Activated T-cell treated with anti-CD3 and anti-CD28 coated beads, Interleukin-2, amount 50 U/mL, for 24 hours (primary cell): ENCODE measurements around the gene SDK2.
"Not testable (repeated sequence)": the region's sequence is repeated elsewhere in the genome, so short reads cannot be mapped to it uniquely, and the experiment has no call there.

Experiments used
- DNase-seq: peaks from one replicate; pipeline ENCODE4 v3.0.0-alpha.2; 2020
- H3K27ac Mint-ChIP-seq: 2 replicates; pipeline ENCODE4 v1.8.0; 2020; ENCODE audit warnings: mild to moderate bottlenecking, mixed read lengths
- H3K27me3 Mint-ChIP-seq: 2 replicates; pipeline ENCODE4 v1.8.0; 2020; ENCODE audit warnings: mixed read lengths
- H3K36me3 Mint-ChIP-seq: 2 replicates; pipeline ENCODE4 v1.8.0; 2020; ENCODE audit warnings: low read depth, mixed read lengths
- H3K4me1 Mint-ChIP-seq: 2 replicates; pipeline ENCODE4 v1.8.0; 2020; ENCODE audit warnings: low read depth, mixed read lengths
- H3K4me3 Mint-ChIP-seq: 2 replicates; pipeline ENCODE4 v1.8.0; 2020; ENCODE audit warnings: mild to moderate bottlenecking, moderate library complexity, mixed read lengths
- H3K9me3 Mint-ChIP-seq: 2 replicates; pipeline ENCODE4 v1.8.0; 2020; ENCODE audit warnings: mixed read lengths

The SDK2 gene

DNA sequence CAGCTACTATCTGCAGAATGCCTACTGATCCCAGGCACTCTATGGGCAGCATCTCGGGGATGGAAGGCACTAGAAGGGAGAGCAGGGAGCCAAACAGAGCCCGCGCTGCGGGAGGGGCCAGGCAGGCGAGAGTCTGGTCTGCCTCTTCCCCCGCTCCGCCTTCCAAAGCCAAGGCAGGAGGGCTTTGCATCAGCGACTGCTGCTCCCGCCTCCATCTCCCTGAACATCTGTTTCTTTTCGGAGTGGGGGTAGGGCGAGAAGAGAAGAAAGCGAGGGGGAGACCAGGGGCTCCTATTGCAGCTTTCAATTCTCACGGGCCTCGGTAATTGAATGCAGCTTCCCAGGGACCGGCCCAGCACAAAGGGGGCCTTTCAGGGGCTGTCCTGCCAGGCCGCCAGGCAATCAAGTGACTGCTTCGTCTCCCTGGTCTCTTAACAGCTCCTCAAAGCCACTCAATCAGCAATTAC lies 301.0 kb downstream of the SDK2 start:
- Mint-ChIP-seq H3K4me3 (no peak overlapping the region), H3K27ac (no peak overlapping the region), H3K4me1 (peaks cover 5% of the 10 kb centered on the region), H3K36me3 (no peaks in the 10 kb centered on the region), H3K27me3 (no peaks in the 10 kb centered on the region), H3K9me3 (no peaks in the 10 kb centered on the region)
- no peak for DNase-seq

DNA sequence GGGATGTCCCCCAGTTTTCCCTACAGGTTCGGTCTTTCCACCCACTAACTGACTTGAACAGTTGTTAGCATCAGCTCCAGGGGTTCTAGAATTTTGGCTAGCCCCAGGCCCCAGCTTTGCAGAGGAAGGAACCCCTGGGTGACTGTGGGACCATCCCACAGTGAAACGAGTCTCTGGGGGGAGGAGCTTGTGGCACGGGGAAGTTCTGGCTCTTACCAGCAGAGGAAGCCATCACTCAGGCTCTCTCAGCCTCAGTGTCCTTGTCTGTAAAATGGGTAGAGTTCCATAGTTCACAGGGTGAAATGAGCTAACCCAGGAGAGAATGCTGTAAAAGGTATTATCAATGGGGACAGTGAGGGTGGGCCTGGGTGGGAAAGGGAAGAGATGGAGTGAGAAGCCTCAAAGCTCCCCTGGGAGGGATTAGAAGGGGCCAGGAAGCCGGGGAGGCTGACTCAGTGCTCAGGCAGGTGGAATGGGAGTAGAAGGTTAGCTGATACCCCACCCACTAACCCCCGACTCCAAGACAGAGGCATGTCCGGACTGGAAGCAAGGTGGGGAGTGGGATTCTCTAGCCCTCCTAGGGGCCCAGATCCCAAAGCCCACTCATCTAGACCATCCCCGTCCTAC lies 301.6 kb downstream of the SDK2 start:
- no peak overlapping the region for H3K27ac Mint-ChIP-seq
- H3K4me1 Mint-ChIP-seq = peaks cover 5% of the 10 kb centered on the region
- no peaks in the 10 kb centered on the region for H3K9me3 Mint-ChIP-seq
- H3K27me3 Mint-ChIP-seq = no peaks in the 10 kb centered on the region
- no peak overlapping the region for H3K4me3 Mint-ChIP-seq
- no peak for DNase-seq
- no peaks in the 10 kb centered on the region for H3K36me3 Mint-ChIP-seq

DNA sequence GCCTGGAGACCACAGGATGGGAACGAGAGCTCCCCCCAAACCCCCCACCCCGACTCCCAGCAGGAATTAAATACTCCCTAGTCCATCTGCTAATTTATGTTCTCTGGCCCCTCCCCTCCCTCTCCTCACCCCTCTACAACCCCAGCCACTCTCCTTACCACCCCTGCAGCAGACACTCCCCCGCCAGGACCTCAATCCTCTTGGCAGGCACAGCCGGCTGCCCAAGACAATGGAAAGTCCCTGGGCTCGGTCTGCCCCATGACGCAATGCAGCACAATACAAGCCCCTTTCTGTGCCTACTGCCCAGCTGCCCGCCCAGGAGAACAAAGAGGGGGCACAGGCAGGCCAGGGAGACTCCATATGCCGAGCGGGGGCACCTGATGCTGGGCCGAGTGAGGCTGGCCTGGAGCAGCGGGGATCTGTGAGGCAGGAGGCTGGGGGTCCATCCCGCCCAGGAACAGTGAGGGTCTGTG lies 302.2 kb downstream of the SDK2 start:
- H3K27me3 Mint-ChIP-seq = no peaks in the 10 kb centered on the region
- no peaks in the 10 kb centered on the region for H3K36me3 Mint-ChIP-seq
- DNase-seq = no peak
- H3K27ac Mint-ChIP-seq = no peak overlapping the region
- no peaks in the 10 kb centered on the region for H3K9me3 Mint-ChIP-seq
- no peak overlapping the region for H3K4me3 Mint-ChIP-seq
- peaks cover 5% of the 10 kb centered on the region for H3K4me1 Mint-ChIP-seq

DNA sequence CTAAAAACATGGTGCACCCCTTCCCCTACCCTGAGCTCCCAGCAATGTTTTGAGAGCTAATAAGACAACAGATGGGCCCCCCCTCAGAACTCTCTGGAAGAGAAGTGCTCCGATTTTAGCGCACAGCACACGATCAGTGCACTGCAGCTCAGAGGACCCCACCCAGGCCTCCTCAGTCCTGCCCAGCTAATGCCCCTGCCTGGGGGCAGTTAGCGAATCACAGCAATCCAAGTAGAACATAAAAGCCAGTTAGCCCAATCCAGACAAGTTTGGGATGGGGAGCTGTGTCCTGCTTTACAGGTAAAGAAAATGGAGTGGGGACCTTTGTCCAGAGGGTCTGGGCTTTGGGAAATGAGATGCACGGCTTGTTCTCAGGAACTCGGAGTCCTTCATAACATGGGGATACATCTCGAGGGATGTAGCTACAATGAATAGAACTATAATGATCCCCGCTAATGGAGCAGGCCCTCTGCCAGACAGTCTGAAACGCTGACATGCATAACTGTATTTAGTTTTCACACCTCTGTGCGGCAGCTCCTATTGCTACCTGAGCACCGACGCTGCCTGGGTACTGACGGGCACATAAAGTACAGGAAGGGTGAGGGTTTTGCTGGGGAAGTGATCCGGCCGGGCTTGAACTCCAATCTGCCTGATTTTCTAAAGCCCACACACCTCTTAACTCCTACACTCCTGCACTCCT lies 302.7 kb downstream of the SDK2 start:
- Mint-ChIP-seq H3K4me3 (no peak overlapping the region), H3K4me1 (peaks cover 5% of the 10 kb centered on the region), H3K27me3 (no peaks in the 10 kb centered on the region), H3K9me3 (no peaks in the 10 kb centered on the region), H3K27ac (no peak overlapping the region), H3K36me3 (no peaks in the 10 kb centered on the region)
- no peak for DNase-seq

DNA sequence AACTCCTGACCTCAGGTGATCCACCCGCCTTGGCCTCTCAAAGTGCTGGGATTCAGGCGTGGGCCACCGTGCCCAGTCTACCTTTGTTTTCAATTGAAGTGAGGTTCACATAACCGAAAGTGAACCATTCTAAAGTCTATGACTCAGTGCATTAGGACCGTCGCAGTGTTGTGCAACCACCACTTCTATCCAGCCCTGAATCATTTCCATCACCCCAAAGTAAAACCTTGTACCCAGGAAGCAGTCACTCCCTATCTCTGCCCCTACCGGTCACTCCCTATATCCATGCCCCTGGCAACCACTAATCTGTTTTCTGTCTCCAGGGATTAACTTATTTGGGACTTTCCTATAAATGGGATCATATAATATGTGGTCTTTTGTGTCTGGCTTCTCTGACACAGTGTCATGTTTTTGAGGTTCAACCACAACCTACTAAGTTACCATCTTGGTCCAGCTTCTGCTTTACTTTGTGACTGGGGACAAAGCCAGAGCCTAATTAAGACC lies 304.1 kb downstream of the SDK2 start:
- DNase-seq = no peak
- peak overlapping the region; percentile 52 for H3K27ac Mint-ChIP-seq
- H3K36me3 Mint-ChIP-seq = no peaks in the 10 kb centered on the region
- H3K4me1 Mint-ChIP-seq = peaks cover 5% of the 10 kb centered on the region
- H3K9me3 Mint-ChIP-seq = no peaks in the 10 kb centered on the region
- no peaks in the 10 kb centered on the region for H3K27me3 Mint-ChIP-seq
- H3K4me3 Mint-ChIP-seq = no peak overlapping the region

DNA sequence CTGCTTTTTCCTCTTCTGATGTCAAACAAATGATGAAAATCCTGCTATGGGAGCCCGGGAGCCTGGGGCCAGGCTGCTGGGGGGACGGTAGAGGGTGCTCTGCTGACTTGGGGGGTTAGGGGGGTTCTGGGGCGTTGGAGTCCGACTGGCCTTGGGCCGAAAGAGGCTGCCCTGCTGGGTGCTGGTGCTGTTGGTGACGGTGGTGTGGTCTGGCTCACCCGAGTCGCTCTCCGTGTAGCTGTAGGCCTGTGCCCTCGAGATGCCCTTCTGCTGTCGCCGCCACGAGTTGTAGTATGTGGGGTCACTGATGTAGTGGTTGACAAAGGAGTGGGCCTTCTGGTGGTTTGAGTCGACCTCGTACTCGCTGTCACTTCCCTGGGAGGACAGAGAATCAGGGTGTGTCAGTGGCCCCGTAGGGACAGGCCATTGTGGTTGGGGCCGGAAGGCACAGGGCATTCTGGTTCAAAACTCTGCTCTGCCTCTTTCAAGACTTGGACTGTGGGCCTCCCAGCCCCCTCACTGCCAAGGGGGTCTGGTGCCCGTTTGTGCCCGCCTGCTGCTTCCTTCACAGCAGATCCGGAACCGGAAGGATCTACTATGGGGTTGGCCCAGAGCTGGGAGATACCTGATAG lies 305.6 kb downstream of the SDK2 start:
- Mint-ChIP-seq H3K36me3 (no peaks in the 10 kb centered on the region), H3K4me3 (no peak overlapping the region)

DNA sequence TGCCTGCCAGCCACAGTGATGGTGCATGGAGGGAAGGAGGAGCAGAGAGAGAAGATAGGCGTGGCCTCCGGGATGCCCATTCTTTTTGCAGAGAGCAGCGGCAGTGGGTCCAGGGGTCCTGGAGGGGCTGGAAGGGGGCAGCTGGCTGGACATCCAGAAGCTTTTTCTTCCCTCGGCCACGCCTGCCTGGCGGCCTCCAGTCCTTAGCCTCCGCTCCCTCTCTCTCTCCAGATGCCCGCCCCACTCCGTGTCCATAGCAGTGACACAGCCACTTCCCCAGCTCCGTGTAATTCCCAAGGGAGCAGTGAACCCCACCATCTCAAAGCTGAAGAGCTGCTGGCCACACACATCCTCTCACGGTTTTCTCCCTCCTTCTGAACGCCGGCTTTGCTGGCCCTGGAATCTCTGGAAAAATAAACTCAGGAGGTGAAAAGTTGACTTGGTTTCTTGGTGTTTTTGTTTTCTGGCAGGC lies 306.2 kb downstream of the SDK2 start:
- Mint-ChIP-seq H3K4me3 (no peak overlapping the region), H3K9me3 (no peaks in the 10 kb centered on the region), H3K36me3 (no peaks in the 10 kb centered on the region), H3K4me1 (peaks cover 5% of the 10 kb centered on the region), H3K27ac (no peak overlapping the region), H3K27me3 (no peaks in the 10 kb centered on the region)
- no peak for DNase-seq

More for the DNA sequence above, 305.6 kb downstream of the SDK2 start:
- H3K9me3 Mint-ChIP-seq = no peaks in the 10 kb centered on the region
- no peaks in the 10 kb centered on the region for H3K27me3 Mint-ChIP-seq
- no peak overlapping the region for H3K27ac Mint-ChIP-seq
- H3K4me1 Mint-ChIP-seq = peaks cover 5% of the 10 kb centered on the region
- DNase-seq = no peak

DNA sequence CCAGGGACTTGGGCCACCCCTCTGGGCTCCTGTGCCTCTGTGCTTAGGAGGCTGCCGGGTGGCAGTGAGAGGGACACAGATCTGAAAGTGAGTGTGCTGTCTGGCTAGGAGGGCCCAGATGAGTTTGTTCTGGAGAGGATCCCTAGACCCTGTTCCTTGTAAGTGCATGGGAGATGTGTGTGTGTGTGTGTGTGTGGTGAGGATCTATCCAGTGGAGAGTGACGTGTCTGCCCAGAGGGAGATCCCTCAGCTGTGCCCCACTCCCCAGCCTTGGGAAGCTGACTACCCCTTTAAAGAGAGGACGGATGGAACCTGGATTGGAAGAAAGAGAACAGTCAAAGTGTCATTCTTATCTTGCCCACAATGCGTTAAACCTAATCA lies 306.9 kb downstream of the SDK2 start:
- DNase-seq = no peak
- Mint-ChIP-seq H3K4me3 (no peak overlapping the region), H3K36me3 (no peaks in the 10 kb centered on the region), H3K27ac (no peak overlapping the region), H3K9me3 (no peaks in the 10 kb centered on the region), H3K4me1 (peaks cover 5% of the 10 kb centered on the region), H3K27me3 (no peaks in the 10 kb centered on the region)

DNA sequence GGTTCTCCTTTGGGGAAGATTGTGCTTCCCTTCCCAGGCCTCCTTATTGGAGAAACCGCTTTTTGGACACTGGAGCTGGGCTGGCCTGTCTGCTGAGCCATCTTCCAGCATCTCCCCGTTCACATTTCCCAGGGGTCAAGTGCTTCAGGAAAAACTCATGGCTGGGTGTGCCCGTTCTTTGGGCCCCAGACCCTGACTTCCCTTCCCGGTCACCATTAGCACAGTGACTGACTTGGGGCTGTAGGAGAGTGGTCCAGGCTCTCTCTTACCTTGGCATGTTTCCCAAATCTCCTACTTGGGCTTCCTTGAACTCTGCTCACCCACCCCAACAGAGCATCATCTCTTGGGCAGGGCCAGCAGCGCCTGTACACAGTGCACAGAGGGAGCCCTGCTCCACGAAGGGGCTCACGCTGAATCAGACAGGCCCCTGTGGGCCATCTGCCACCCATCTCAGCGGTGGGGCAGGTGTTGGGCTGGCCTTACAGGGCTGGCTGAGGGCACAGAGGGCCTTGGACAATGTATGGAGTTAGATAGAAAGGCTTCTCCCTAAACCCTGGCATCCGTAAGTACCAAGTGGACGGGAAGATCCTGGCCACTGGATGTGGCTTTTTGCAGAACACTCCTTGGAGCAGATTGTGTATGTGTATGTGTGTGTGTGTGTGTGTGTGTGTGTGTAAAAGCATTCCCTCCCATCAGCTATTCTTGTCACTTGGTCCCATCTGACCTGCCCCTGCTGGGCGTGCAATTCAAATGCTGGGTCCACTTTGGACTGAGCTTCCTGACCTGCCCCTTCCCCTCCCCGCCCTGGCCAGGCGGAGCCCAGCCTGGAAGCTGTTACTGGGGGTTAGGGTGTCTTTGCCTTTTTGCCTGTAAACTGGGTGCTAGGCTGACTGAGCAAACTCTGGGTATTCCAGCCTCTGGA lies 307.6 kb downstream of the SDK2 start:
- Mint-ChIP-seq H3K4me3 (no peak overlapping the region), H3K36me3 (no peaks in the 10 kb centered on the region), H3K27ac (no peak overlapping the region), H3K4me1 (peaks cover 5% of the 10 kb centered on the region), H3K27me3 (no peaks in the 10 kb centered on the region), H3K9me3 (no peaks in the 10 kb centered on the region)
- DNase-seq = no peak

DNA sequence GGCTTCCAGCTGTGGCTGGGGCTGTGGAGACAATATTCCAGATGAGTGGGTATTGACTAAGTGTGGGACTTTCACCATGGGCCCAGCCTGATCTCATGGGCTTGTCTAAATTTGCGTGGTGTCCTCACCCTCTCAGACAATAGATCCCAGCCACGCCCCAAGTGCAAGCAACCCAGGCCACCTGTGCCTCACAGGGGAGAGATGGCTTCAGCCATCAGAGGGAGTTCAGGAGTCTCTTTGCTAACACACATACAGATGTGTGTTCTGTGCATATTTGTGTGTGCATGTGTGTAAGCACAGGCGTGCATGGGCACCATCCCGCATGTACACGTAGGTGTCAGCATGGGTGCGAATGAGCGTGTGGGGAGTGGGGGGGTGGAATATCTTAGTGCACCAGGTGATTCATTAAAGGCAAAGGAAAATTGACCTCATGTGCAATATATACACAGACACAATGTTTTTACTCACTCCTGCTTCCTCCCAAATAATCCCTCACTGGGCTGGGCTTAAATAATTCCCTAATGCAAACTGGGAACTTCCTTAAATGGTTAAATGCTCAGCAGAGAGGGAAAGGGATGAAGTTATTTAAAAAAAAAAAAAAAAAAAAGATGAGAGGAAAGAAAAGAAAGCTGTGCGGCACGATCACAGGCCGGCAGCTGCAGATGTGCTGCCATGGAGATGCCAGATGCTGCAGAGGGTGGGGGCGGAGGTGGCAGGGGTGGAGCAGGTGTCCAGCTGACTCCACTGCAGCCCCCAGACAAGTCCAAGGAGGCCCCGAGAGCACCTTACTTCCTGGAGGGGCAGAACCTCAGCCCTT lies 308.4 kb downstream of the SDK2 start:
- Mint-ChIP-seq H3K4me1 (peaks cover 5% of the 10 kb centered on the region), H3K4me3 (no peak overlapping the region), H3K36me3 (no peaks in the 10 kb centered on the region), H3K27ac (no peak overlapping the region), H3K27me3 (no peaks in the 10 kb centered on the region), H3K9me3 (no peaks in the 10 kb centered on the region)
- DNase-seq = no peak

DNA sequence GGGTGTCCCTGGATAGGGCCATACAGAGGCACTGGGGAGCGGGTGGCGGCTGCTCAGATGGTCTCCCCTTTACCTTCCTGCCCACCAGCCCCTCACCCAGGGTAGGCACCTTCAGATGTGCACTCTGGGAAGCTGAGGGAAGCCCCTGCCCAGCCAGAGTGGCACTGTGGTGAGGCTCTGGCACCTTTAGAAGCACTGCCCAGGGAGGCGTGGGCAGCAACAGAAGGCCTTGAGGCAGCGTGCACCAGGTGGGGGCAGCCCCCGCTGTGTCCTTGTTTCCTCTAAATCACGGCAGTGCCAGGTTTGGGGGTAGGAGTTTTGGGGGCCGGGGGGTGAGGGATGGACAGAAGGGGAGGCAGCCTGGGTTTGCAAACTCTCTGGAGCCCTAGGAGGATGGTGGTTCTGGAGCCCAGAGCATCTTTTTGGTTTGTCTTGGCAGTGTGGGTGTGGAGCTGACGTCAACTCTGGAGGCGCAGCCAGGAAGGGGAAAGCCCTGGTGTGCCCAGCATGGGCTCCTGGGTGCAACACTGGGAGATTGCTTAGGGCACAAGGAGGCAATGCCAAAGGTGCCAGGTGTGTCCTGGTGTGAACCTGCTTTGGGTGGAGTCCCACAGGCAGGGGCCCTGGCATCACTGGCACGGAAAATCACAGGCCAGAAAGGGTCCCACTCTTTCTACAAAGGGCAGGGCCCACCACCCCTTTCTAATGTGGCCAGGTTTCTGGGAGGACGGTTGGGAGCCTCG lies 309.3 kb downstream of the SDK2 start:
- no peaks in the 10 kb centered on the region for H3K36me3 Mint-ChIP-seq
- no peak overlapping the region for H3K27ac Mint-ChIP-seq
- DNase-seq = no peak
- H3K4me3 Mint-ChIP-seq = no peak overlapping the region
- peaks cover under 1% of the 10 kb centered on the region for H3K4me1 Mint-ChIP-seq
- H3K27me3 Mint-ChIP-seq = no peaks in the 10 kb centered on the region
- no peaks in the 10 kb centered on the region for H3K9me3 Mint-ChIP-seq

DNA sequence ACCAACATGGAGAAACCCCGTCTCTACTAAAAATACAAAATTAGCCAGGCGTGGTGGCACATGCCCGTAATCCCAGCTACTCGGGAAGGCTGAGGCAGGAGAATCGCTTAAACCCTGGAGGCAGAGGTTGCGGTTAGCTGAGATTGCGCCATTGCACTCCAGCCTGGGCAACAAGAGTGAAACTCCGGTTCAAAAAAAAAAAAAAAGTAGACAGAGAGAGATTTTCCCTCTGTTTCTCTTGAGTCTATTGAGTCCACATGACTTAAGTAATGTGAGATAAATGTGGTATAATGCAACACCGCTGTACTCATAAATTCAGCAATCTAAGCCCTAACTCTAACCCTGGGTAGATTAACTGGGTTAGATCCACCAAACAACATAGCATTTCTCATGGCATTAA lies 310.8 kb downstream of the SDK2 start:
- H3K27ac Mint-ChIP-seq, H3K4me3 Mint-ChIP-seq, H3K9me3 Mint-ChIP-seq, H3K36me3 Mint-ChIP-seq, H3K27me3 Mint-ChIP-seq, H3K4me1 Mint-ChIP-seq, DNase-seq: not testable (repeated sequence)

DNA sequence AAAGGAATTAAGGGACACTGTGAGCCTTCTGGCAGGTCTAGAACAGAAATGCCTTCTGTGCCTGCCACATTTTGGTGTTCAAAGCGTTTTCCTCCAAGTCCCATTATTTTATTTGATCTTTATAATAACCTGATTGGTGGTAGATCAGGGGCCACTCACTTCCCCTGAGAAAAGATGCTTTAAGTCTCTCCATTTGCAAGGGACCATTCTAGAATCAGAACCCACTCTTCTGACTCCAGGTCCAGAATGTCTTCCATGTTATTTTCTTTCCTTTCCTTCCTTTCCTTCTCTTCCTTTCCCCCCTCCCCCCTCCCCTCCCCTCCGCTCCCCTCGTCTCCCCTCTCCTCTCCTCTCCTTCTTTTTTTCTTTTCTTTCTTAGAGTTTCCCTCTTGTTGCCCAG lies 313.2 kb downstream of the SDK2 start:
- no peak overlapping the region for H3K4me3 Mint-ChIP-seq
- H3K36me3 Mint-ChIP-seq = no peaks in the 10 kb centered on the region
- DNase-seq = no peak
- no peak overlapping the region for H3K27ac Mint-ChIP-seq
- H3K9me3 Mint-ChIP-seq = no peaks in the 10 kb centered on the region
- no peaks in the 10 kb centered on the region for H3K4me1 Mint-ChIP-seq
- no peaks in the 10 kb centered on the region for H3K27me3 Mint-ChIP-seq
